Measurements from ENCODE around the gene RPS5.

- peak; percentile 96 for TF ChIP-seq POLR2A (IDR thresholded peaks at IDR 0.05; ENCODE audit: low read depth, low read length)
- peak; percentile 96 for TF ChIP-seq TAF1 (IDR thresholded peaks at IDR 0.05; ENCODE audit: borderline replicate concordance, low read depth, low read length)
Observed at GRCh38 chr19:58386576-58387337, at the start of gene RPS5.

Data from GM12892 (cell line).